Karpas-422 (cell line): ENCODE data around the gene ASTL. TPM values are rescaled to one million over a fixed set of nuclear protein-coding genes. Genes with fewer than 3 reads are reported as not detected.
"Not testable (repeated sequence)": the region's sequence is repeated elsewhere in the genome, so short reads cannot be mapped to it uniquely, and the experiment has no call there.

Experiments used
- DNase-seq: peaks from one replicate; pipeline ENCODE4 v3.0.0-alpha.2; 2015
- H2AFZ ChIP-seq: fragments of 200-600 bp; sonication (generic); 2 replicates; pipeline ENCODE4 v1.6.1; 2014; ENCODE audit warnings: antibody characterized with exemption, low read length, mixed read lengths
- H3K27ac ChIP-seq: fragments of 200-600 bp; sonication (generic); 2 replicates; pipeline ENCODE4 v1.5.1; 2014; ENCODE audit warnings: mild to moderate bottlenecking, low read length, moderate library complexity
- H3K27me3 ChIP-seq: fragments of 200-600 bp; sonication (generic); 2 replicates; pipeline ENCODE4 v1.6.1; 2014; ENCODE audit warnings: low read length, mixed read lengths
- H3K36me3 ChIP-seq: fragments of 200-600 bp; sonication (generic); 2 replicates; pipeline ENCODE4 v1.6.1; 2014; ENCODE audit warnings: low read length, mixed read lengths; ENCODE audit not compliant: insufficient read depth
- H3K4me1 ChIP-seq: fragments of 200-600 bp; sonication (generic); 2 replicates; pipeline ENCODE4 v1.6.1; 2014; ENCODE audit warnings: mild to moderate bottlenecking, low read length, mixed read lengths
- H3K4me2 ChIP-seq: fragments of 200-600 bp; sonication (generic); 2 replicates; pipeline ENCODE4 v1.6.1; 2014; ENCODE audit warnings: low read length, low read depth, mild to moderate bottlenecking; ENCODE audit not compliant: poor library complexity, severe bottlenecking
- H3K4me3 ChIP-seq: fragments of 200-600 bp; sonication (generic); 2 replicates; pipeline ENCODE4 v1.5.1; 2014; ENCODE audit warnings: mild to moderate bottlenecking, antibody characterized with exemption, low read length, mixed read lengths
- H3K79me2 ChIP-seq: fragments of 200-600 bp; sonication (generic); 2 replicates; pipeline ENCODE4 v1.6.1; 2014; ENCODE audit warnings: mild to moderate bottlenecking, low read length, mixed read lengths
- H3K9ac ChIP-seq: fragments of 200-600 bp; sonication (generic); 2 replicates; pipeline ENCODE4 v1.6.0; 2014; ENCODE audit warnings: low read length
- H3K9me2 ChIP-seq: fragments of 200-600 bp; sonication (generic), shearing (Covaris generic); replicated peaks from 2 replicates; pipeline ENCODE4 v1.6.0; 2014; ENCODE audit warnings: mild to moderate bottlenecking, low read length, moderate library complexity; ENCODE audit not compliant: insufficient read depth
- H3K9me3 ChIP-seq: fragments of 300-700, 200-600 bp; sonication (generic); 2 replicates; pipeline ENCODE4 v1.6.1; 2014; ENCODE audit warnings: low read length, mixed read lengths
- H4K20me1 ChIP-seq: fragments of 200-600 bp; sonication (generic); 2 replicates; pipeline ENCODE4 v1.6.1; 2014; ENCODE audit warnings: mild to moderate bottlenecking, antibody characterized with exemption, low read length, low read depth; ENCODE audit not compliant: insufficient read depth
- total RNA-seq: library from RNA; depleted of rRNA; stranded (reverse); fragments of >200 nt; shearing (Covaris generic); gene quantifications from 2 replicates; pipeline ENCODE4 v1.2.3, GENCODE V29; 2014; ENCODE audit warnings: low replicate concordance

The ASTL gene
- total RNA-seq, 1 experiment from 2014 or later = not detected

- H3K9me2 ChIP-seq = no peaks in the 10 kb centered on the region
- H4K20me1 ChIP-seq = no peaks in the 10 kb centered on the region
- H3K4me1 ChIP-seq = peaks cover 28% of the 10 kb centered on the region
- no peaks in the 10 kb centered on the region for H3K79me2 ChIP-seq
- H3K4me2 ChIP-seq = peak overlapping the region; percentile 51
- H3K27ac ChIP-seq = no peak overlapping the region
- peak overlapping the region; percentile 52 for H3K9ac ChIP-seq
- no peaks in the 10 kb centered on the region; the same call in 1 of the 2 replicates for H3K9me3 ChIP-seq
- no peaks in the 10 kb centered on the region for H3K36me3 ChIP-seq
- peak; percentile 79 for DNase-seq
- H3K4me3 ChIP-seq = peak overlapping the region; percentile 41; the same call in 1 of the 2 replicates
- peaks cover 3% of the 10 kb centered on the region; the same call in 1 of the 2 replicates for H3K27me3 ChIP-seq
- peak overlapping the region; percentile 94; the same call in 1 of the 2 replicates for H2AFZ ChIP-seq
Observed at GRCh38 chr2:96164459-96165184, 26.3 kb upstream of the ASTL start.

- Histone ChIP-seq H2AFZ (peak overlapping the region; percentile 76; the same call in 1 of the 2 replicates), H3K4me2 (peak overlapping the region; percentile 51), H3K27ac (no peak overlapping the region), H3K27me3 (peaks cover 3% of the 10 kb centered on the region; the same call in 1 of the 2 replicates), H3K36me3 (no peaks in the 10 kb centered on the region), H3K4me3 (peak overlapping the region; percentile 41; the same call in 1 of the 2 replicates), H3K9ac (peak overlapping the region; percentile 52), H3K9me2 (no peaks in the 10 kb centered on the region), H3K79me2 (no peaks in the 10 kb centered on the region), H4K20me1 (no peaks in the 10 kb centered on the region), H3K9me3 (no peaks in the 10 kb centered on the region), H3K4me1 (peaks cover 31% of the 10 kb centered on the region)
- DNase-seq = no peak
Observed at GRCh38 chr2:96163768-96164429, 25.6 kb upstream of the ASTL start.

GRCh38 chr2:96163415-96163767 lies 25.1 kb upstream of the ASTL start:
- no peak overlapping the region for H3K27ac ChIP-seq
- no peaks in the 10 kb centered on the region for H3K9me3 ChIP-seq
- H3K4me1 ChIP-seq = peaks cover 33% of the 10 kb centered on the region
- DNase-seq = no peak
- H4K20me1 ChIP-seq = no peaks in the 10 kb centered on the region
- H3K27me3 ChIP-seq = peaks cover 3% of the 10 kb centered on the region; the same call in 1 of the 2 replicates
- no peaks in the 10 kb centered on the region for H3K9me2 ChIP-seq
- peak overlapping the region; percentile 52 for H3K9ac ChIP-seq
- H3K4me3 ChIP-seq = no peak overlapping the region
- no peaks in the 10 kb centered on the region for H3K36me3 ChIP-seq
- H2AFZ ChIP-seq = peak overlapping the region; percentile 76; the same call in 1 of the 2 replicates
- peak overlapping the region; percentile 51 for H3K4me2 ChIP-seq
- H3K79me2 ChIP-seq = no peaks in the 10 kb centered on the region

- DNase-seq = no peak
- H3K27ac ChIP-seq = no peak overlapping the region
- H3K36me3 ChIP-seq = no peaks in the 10 kb centered on the region
- peaks cover 3% of the 10 kb centered on the region; the same call in 1 of the 2 replicates for H3K27me3 ChIP-seq
- H3K79me2 ChIP-seq = no peaks in the 10 kb centered on the region
- peaks cover 48% of the 10 kb centered on the region for H3K4me1 ChIP-seq
- no peak overlapping the region for H3K9ac ChIP-seq
- H4K20me1 ChIP-seq = no peaks in the 10 kb centered on the region
- no peak overlapping the region for H3K4me3 ChIP-seq
- H3K9me2 ChIP-seq = no peaks in the 10 kb centered on the region
- peak overlapping the region; percentile 6 for H3K4me2 ChIP-seq
- no peak overlapping the region for H2AFZ ChIP-seq
- no peaks in the 10 kb centered on the region for H3K9me3 ChIP-seq
Observed at GRCh38 chr2:96161898-96162297, 23.6 kb upstream of the ASTL start.

GRCh38 chr2:96160366-96160765 lies 22.1 kb upstream of the ASTL start:
- H3K79me2 ChIP-seq, H3K4me3 ChIP-seq, H3K27ac ChIP-seq: not testable (repeated sequence)

GRCh38 chr2:96159084-96159830 lies 21.0 kb upstream of the ASTL start:
- Histone ChIP-seq H3K79me2 (no peaks in the 10 kb centered on the region), H2AFZ (no peak overlapping the region), H3K27ac (no peak overlapping the region), H3K27me3 (peaks cover 3% of the 10 kb centered on the region; the same call in 1 of the 2 replicates), H3K4me1 (peaks cover 49% of the 10 kb centered on the region), H3K9ac (no peak overlapping the region), H3K36me3 (no peaks in the 10 kb centered on the region), H3K9me3 (no peaks in the 10 kb centered on the region), H3K4me2 (no peak overlapping the region), H4K20me1 (no peaks in the 10 kb centered on the region), H3K9me2 (no peaks in the 10 kb centered on the region), H3K4me3 (no peak overlapping the region)
- no peak for DNase-seq

More at GRCh38 chr2:96160366-96160765, 22.1 kb upstream of the ASTL start:
- H3K4me2 ChIP-seq, H2AFZ ChIP-seq, H3K9ac ChIP-seq, H4K20me1 ChIP-seq, H3K9me3 ChIP-seq, H3K9me2 ChIP-seq, H3K36me3 ChIP-seq, H3K27me3 ChIP-seq, DNase-seq: not testable (repeated sequence)
- H3K4me1 ChIP-seq = peaks cover 58% of the 10 kb centered on the region

GRCh38 chr2:96158554-96158940 lies 20.2 kb upstream of the ASTL start:
- Histone ChIP-seq H3K36me3 (no peaks in the 10 kb centered on the region), H2AFZ (no peak overlapping the region), H3K27ac (no peak overlapping the region), H3K4me3 (no peak overlapping the region), H3K4me2 (no peak overlapping the region), H3K27me3 (peaks cover 3% of the 10 kb centered on the region; the same call in 1 of the 2 replicates), H3K79me2 (no peaks in the 10 kb centered on the region), H3K9me3 (no peaks in the 10 kb centered on the region), H3K9me2 (no peaks in the 10 kb centered on the region), H3K9ac (no peak overlapping the region), H4K20me1 (no peaks in the 10 kb centered on the region), H3K4me1 (peaks cover 42% of the 10 kb centered on the region)
- DNase-seq = no peak
